Frontal cortex (tissue), 4 donors: Measurements from ENCODE around the gene KCNQ2. TPM values are rescaled to one million over a fixed set of nuclear protein-coding genes. Genes with fewer than 3 reads are reported as not detected.
A peak's percentile ranks its signal among the peaks of the same experiment; 100 is the strongest.

Experiments used
- DNase-seq, 2 donors: peaks; one replicate each; pipeline ENCODE4 v3.0.0; 2012; ENCODE audit warnings: low spot score in 2 of 2
- FAIRE-seq: peaks from 2 replicates; lab custom pipeline; 2012; peaks lifted over from hg19 to GRCh38; lab: Jason Lieb, UNC
- total RNA-seq: library from RNA; depleted of rRNA; stranded (reverse); fragments of >200 nt; gene quantifications from one replicate; pipeline ENCODE4 v1.2.3, GENCODE V29; 2014
- donor health status: control.
- donor health status: control.
- donor health status: control.

Gene KCNQ2
- total RNA-seq, 1 donor from 2014 or later: 159 TPM

DNA sequence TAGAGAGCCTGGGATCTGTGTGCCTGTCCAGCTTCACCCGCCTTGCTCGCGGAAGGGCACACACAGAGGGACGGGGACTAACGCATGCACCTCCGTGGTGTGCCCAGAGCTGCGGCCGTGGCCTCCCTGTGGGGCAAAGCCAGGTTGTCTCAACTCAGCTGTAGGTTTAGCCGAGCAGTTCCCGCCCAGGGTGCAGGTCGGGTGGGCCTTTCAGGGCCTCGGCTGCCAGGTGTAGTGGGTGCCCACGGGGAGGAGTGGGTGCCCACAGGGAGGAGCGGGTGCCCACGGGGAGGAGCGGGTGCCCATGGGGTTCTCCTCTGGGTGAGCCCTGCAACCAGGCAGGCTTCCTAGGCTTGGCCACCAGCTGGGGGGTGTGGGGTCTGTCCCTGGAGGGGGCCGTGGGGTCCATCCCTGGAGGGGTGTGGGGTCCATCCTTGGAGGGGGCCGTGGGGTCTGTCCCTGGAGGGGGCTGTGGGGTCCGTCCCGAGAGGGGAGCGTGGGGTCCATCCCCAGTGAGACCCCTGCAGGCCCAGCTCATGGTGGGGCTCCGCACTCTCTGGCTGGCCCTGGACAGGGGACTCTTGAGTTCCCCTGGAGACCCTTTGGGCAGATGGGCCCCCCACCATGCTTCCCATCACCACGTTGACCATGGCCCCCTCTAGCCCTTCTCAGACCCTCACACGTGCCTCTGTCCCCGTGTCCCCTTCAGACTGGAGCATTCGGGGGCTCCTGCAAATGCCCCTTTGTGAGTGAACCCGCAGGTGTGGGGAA, 73.5 kb downstream of the KCNQ2 start:
- no peak for FAIRE-seq
- no peak for DNase-seq

DNA sequence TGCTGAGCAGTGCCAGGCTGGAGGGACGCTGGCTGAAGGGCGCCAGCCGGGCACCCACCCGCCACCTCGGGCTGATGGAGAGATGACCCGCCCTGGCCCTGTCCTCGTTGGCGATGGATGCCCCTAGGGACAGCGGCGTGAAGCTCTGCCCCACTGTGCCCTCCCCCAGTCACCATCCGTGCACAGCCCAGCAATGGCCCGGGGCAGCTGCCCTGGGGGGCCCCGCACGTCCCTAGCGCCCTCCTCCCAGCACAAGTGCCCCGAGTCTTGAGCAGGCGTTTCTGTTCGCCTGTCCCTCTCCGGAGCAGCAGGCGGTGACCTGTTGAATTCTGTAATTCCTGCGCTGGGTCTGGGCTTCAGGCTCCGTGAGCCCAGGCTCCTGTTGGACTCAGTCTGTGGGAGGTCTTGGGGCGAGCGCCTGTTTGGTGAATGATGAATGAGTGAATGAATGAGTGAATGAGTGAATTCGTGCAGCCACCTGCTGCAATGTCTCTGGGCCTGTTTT, 74.5 kb downstream of the KCNQ2 start:
- DNase-seq (no peak), FAIRE-seq (no peak)

DNA sequence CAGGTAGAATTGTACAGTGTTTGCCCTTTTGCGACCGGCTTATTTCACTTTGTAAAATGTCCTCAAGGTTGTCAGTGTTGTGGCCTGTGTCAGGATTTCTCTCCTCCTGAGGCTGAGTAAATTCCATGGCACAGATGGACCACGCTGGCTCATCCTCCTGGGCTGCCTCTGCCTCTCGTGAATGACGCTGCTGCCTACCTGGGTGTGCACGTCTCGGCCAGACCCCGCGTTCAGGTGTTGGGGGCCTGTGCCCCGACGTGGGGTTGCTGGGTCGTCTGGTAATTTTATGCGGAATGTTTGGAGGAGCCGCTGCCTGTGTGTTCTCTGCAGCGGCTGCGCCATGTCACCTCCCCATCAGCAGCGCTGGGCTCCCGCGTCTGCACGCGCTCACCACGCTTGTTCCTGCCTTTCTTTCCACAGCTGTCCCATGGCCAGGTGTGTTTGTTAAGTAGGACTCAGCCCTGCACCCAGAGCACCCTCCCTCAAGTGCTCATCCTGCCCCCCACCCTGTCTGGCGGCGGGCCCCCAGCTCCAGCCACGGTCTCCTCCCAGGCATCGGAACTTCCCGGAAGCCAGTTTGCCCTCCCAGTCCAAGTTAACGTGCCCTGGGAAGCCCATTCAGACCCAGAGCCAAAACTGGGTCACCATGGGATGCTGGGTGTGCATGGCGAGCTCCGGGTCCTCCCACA, 75.2 kb downstream of the KCNQ2 start:
- FAIRE-seq (no peak), DNase-seq (no peak)

DNA sequence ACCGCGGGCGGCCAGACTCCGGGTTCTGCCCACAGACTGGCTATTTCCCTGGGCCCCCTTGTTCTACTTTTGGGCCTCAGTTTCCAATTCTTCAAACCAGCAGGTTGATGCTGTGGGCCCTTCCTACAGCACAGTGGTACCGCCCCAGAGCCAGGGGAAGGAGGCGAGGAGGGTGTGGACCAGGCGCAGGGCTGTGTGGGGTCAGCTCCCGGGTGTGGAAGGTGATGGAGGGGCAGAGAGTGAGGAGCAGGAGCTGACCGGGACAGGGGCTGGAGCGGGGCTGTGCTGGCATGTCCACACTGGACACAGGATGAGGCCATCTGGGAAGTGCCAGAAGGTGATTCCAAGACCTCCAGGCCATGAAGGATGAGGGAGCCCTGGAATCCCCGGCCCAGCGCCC, 76.2 kb downstream of the KCNQ2 start:
- DNase-seq (no peak), FAIRE-seq (no peak)

DNA sequence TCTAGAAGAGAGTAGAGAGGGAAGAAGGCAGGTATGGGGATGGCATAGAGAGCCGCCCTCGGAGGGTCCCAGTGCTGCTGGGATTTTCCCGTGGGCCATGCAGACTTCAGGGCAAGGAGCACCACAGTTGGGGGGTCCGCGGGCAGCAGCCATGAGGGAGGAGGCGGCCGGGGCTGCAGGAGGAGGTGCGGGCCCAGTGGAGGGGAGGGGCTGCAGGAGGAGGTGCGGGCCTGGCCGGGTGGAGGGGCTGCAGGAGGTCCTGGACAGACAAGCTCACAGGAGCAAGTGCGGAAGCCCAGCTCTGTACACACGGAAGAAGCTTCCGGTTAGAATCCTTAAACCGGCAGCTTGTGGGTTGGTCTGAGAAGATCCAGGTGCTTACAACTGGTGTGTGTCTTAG, 76.7 kb downstream of the KCNQ2 start:
- DNase-seq (no peak), FAIRE-seq (no peak)

DNA sequence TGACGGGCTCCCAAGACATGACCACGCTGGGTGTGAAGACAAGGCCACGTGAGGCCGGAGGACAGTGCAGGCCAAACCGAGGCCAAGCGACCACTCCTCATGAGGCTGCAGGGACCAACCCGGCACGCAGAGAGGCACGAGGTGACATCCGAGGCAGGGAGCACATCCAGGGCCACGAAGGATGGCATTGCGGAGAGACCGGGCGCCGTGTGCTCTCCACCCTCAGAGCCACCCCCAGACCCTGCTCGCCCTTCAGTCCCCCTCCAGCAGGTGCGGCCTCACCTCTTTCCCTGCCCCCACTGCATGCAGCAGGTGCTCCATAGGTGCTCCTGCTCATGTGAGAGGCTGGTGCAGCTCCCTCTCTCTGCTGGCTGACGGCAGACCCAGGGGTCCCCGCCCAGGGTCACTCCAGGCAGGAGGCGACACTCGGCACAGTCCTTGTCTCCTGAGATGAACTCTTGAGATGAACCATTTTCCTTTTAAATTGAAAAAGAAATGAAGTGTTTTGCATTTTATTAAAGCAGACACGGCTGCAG, 77.5 kb downstream of the KCNQ2 start:
- no peak for FAIRE-seq
- no peak for DNase-seq

DNA sequence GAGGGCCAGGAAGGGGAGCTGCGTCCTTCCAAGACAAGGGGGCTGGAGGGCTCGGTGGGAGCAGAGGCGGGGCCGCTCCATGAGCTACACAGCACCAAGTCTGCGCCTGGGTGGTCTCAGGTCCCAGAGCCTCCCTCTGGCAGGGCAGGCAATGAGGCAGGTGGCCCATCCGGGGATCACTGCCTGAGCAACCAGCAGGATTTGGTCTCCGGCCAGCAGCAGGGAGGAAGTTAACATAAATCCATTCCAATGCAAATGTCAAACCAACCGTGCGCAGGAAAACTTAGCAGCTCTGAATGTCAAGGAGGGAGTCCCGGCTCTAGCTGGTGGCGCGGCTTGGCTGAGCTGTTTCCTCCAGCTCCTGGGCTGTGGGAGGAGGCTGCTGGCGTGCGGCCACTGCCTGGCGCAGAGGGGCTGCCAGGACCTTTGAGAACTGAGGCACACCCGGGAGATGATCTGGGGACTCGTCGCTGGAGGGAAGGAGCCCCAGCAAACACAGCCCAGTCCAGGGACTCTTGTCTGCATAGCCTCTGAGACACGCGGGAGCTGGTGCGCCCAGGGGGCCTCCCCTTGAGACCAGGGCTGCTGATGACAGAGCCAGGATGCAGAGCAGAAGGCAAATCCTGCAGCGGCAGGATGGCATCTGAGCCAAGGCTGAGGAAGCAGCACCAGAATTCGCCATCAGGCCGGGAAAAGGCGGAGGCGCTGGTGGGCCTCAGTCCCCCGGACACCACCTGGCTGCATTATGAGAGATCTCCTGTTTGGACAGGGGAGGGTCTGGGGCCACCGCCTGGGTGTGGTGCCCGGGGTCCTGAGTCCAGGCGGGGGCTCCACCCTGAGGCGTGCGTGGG, 78.2 kb downstream of the KCNQ2 start:
- FAIRE-seq (no peak), DNase-seq (no peak)

DNA sequence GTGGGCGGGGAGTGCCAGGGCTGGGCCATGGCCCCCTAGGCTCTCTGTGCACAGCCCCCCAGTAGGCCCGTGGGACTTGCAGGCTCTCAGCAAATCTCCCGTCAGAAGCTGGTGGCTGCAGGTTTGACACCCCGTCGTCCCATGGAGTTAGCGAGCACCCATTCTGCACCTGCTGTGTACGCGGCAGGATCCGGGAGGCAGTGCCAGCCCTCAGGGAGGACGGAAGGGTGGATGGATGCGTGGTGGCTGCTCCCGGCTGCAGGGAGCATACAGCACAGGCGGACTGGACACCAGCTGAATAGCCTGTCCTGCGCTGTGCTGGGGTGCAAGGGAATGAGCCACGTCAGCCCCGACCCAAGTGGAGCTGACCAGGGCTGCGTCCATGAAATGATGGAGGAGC, 78.9 kb downstream of the KCNQ2 start:
- FAIRE-seq (no peak), DNase-seq (no peak)

DNA sequence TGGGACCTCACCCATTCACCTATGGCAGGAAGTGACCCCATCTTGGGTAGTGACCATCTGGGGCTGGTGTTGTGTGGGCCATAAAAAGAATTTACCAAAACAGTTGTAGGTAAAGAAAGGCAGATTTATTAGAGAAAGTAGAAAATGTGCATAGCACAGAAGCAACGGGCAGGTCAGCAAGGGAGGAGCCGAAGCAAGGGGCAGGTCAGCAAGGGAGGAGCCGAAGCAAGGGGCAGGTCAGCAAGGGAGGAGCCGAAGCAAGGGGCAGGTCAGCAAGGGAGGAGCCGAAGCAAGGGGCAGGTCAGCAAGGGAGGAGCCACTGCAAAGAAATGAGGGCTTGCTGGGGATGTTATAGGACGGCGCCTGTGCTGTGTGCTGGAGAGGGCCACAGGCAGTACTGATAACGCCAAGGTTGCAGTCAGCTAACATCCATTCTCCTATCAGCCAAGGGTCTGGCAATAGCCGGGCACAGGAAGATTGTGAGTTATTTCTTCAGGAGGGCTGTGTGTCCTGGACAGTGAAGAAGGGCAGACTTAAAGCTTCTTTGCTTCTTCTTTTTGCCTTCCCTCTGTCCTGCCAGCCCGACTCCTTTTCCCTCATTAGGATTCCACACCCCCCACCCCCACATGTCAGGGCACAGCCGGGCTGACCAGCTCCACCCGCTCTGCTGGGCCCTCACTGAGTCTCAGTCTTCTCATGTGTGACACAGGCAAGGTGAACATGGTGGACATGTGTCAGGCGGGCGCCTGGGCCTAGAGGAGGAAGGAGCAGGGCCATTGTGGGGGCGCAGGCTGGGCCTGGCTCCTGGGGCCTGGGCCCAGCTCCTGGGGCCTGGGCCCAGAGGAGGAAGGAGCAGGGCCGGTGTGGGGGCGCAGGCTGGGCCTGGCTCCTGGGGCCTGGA, 79.7 kb downstream of the KCNQ2 start:
- FAIRE-seq (no peak), DNase-seq (no peak)

DNA sequence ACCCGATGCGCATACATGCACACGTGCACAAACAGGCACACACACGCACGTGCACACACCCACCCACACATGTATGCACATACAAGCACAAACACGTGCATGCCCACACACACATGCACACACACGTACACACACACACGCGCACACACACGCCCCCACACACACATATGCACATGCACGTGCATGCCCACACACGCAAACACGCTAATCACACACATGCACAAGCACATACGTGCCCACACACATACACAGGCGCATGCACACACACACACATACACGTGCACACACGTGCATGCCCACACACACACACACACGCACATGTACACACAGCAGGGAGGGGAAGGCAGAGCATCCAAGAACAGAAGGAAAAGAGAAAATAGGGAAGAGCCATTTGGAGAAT, 84.5 kb downstream of the KCNQ2 start:
- DNase-seq: no peak
- no peak for FAIRE-seq

DNA sequence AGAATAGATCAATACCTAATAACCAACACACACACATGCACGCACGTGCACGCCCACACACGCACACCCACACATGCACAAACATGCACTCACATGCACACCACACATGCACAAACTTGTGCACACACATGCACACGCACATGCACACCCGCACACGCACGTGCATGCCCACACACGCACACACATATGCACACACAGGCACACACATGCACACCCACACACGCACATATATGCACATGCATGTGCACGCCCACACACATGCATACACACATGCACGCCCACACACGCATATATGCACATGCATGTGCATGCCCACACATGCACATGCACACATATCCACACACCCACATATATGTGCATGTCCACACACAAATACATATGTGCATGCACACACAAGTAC, 85.1 kb downstream of the KCNQ2 start:
- DNase-seq (no peak), FAIRE-seq (no peak)

DNA sequence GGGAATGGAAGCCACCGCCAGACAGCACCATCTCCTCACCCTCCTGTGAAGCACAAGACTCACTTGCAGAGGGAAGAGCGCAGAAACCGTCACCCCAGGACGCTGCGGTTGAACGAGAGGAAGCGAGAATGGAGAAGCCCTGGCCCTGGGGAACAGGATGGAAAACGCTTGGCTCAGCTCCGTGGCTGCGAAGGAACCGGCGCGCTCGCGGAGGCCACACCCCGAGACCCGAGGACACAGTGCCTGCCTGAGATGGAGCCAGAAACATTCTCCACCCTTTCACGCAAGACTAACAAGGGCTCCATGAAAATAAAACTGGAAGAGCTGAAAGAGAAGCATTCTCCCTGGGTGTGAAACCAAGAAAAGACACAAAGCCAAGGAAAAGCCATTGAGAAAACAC, 86.0 kb downstream of the KCNQ2 start:
- no peak for DNase-seq
- no peak for FAIRE-seq

DNA sequence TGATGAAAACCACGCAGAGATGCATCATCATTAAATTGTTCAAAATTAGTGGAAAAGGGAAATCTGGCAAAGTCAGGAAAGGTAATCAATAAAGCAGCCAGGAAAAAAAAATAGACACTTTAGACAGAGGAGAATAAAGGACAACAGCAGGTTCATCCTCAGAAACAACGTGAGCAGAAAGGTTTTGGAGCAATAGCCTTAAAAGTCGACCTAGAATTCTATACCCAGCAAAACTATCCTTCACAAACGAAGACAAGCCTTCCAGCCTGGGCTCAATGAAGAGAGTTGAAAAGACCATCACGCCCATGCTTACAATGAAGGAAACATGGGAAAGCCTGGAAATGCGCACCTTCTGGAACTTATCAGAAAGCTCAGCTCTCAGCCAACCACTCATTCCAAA, 86.6 kb downstream of the KCNQ2 start:
- no peak for DNase-seq
- FAIRE-seq: no peak

DNA sequence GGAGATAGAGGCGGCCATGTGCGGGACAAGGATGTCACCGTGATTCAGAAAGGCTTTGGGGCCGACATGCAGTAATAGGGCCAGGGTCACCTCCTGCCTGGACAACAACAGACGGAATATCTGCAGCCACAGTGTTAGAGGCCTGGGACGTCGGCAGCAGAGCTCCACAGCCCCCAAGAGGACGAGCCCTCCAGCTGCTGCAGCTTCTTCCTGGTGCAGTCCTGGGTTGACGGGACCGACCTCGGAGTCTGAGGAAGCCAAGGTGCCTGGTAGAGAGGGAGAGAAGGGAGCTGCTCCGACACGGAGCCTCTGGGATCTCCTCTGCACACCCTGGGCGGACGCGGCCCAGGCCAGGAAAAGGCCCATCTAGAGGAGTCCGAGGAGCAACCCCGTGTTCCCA, 88.1 kb downstream of the KCNQ2 start:
- FAIRE-seq (no peak), DNase-seq (no peak)

DNA sequence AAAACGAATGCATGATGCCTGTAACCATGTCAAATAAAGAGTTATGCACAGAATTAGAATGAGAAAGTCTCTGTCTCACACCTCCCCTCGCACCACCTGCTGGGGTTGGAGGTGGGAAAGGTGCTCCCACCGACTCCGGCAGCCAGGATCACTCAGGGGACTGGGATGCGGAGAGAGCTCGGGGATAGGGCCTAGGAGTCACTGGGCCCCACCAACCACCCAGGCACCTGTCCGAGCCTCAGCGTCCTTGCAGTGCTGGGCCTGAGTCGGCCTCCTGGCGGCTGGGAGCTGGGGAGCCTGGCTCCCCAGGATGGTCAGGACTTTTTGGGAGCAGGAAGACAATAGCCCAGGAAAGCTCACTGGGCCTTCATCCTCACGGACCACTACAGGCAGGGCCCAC, 88.9 kb downstream of the KCNQ2 start:
- FAIRE-seq (no peak), DNase-seq (no peak)

DNA sequence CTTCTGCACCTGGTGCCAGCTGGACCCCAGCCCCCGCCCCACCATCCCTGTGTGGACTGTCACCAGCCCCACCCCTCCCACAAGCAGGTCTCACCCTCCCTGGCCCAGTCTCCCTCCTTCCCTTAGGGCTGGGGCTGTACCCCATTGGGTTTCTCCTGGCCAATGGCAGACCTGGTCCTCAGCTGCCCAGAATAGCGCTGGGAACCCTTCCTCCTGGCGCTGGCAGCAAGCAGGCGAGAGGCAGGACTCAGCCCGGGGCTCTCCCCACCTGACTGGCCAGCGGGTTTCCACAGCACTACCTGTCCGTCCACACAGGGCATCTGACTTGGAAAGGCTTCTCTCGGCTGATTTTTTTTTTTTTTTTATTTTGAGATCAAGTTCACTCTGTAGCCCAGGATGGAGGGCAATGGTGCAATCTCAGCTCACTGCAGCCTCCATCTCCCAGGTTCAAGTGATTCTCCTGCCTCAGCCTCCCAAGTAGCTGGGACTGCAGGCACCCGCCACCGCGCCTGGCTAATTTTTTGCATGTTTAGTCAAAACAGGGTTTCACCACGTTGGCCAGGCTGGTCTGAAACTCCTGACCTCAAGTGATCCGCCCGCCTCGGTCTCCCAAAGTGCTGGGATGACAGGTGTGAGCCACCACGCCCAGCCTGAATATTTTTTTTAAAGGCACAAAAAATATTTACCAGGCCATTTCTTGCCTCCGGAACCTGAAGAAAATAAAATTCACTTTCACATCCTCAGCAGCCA, 89.7 kb downstream of the KCNQ2 start:
- no peak for FAIRE-seq
- DNase-seq: no peak

DNA sequence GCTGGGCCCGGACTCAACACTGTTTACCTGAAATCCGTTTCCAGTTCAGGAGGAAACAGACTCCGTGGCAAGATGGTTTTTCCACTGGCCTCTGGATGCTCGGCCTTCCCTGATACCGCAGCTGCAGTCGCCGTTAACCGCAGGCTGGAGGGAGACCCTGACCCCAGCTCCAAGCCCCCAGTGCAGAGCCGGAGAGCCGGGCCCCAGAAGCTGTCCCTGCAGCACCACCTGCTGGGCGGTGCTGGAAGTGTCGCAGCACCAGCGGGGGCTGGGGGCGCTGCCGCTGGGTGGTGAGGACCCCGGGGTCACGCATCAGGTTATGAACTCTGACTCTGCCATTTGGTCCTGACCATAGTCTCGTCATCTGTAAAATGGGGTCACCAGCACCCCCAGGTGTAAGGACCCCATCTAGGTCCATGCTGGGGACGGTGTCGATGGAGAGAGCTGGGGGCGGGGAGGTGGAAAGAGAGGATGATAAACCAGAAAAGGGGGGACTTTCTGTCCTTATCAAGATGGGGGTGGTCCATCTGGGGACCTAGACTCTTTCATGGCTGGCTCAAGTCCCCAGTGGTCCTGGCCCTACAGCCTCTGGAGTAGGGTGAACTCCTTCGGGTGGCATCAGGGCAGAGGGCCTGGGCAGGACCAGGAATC, 90.5 kb downstream of the KCNQ2 start:
- FAIRE-seq: no peak
- DNase-seq: peak; percentile 70 to 76

DNA sequence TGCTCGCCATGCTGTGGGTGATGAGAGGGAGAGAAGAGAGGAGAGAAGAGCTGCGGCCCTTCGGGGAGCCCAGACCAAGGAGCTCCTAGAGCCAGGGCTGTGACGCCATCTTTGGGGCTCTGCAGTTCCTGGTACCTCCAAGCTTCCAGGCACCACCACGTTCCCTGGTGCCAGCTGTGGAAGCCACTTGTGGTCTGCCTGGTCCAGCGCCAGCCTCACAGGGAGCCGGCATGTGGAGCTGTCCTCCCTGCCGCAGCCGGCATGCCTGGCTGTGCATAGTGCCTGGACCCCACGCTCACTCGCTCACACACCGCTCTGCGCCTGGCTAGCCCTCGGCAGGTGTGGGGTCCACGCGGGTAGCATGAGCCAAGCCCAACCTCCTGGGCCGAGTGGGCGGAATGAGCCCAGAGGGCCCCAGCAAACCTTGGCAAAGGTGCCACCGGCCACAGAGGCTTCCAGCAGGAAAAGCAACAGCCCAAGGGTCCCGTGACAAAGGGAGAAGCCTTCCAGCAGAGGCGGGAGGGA, 92.0 kb downstream of the KCNQ2 start:
- DNase-seq (no peak), FAIRE-seq (no peak)
